ENCODE measurements around the gene NRROS.
A peak's percentile ranks its signal among the peaks of the same experiment; 100 is the strongest.
"Not testable (repeated sequence)": the region's sequence is repeated elsewhere in the genome, so short reads cannot be mapped to it uniquely, and the experiment has no call there.

The NRROS gene

DNA sequence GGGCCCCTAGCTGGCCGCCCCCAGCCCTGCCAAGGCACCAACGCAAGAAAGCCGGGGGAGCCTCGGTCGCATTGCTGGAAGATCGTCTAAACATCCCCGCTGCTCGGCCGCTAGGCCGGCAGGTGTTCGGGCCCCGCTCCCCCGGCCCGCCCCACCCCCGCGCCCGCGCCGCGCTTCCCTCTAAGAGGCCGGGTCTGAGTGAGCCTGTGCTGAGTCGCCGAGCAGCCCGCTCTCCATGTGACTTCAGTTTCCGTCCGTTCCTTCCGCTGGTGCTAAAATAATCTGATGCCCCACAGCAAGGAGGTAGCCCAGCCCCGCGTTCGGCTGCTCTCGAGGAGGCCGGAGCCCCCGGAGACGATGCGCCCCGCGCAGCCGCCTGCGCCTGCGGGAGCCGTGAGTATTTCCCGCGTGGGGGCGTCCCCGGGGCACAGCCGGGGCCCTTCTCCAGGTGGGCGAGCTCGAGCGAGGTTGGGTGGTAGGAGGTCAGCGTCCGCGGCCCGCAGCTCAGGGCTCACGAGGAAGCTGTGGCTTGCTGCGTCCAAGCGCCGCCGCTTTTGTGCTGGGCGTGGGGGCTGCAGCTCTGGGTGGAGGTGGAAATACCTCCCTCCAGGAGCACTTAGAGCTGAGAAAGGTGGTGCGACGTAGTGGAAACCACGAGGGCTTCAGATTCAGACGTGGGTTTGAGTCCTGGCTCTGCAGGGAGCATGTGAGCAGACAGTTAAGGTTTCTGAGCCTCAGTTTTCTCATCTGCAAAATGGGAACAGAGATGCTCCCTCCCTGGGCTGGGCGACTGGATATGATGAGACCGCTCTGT lies at the start of gene NRROS:
NRROS (plus strand) TSS at position 212 of the 814 bp plus-strand sequence. CDS start 14,846 bp downstream, outside the sequence.
- peak in 25 of 56 donors; percentile 17 to 64 (median 31) for DNase-seq

DNA sequence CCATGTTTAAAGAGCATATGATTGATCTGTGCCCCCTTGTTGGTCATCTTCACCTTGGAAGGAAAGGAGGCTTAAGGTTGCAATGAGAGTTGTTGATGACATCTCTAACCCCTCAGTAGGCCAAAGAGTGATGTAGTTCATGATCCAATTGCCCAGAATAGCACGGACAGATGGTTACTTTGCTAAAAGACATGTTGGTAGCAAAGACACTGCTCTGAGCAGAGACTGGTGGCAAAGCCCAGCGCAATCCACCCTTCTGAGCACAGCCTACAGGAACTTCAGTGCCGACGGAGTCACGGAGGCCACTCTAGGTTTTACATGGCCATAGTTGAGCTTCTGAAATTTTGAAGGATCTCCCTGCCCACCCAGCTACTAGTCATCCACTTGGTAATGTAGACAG lies 49.2 kb upstream of the NRROS start:
- DNase-seq, result no peak

DNA sequence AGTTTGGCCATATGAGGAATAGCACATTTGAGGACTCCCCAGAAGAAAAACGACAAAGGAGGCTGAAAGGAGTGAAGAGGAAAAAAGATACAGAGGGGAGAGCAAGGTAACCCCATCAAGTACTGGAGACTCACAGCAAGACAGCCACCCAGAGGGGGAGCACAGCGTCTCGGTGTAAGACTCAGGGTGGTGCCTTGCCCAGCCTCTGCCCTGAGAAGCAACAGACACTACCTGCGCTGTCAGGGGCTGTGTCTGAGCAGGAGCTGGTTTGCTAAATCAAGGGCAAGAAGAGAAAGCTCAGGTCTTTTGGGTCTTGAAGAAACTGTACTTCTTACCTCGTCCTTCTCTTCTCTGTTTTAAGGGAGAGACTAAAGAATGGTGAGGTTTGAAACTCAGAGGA lies 43.1 kb upstream of the NRROS start:
- no peak for DNase-seq

DNA sequence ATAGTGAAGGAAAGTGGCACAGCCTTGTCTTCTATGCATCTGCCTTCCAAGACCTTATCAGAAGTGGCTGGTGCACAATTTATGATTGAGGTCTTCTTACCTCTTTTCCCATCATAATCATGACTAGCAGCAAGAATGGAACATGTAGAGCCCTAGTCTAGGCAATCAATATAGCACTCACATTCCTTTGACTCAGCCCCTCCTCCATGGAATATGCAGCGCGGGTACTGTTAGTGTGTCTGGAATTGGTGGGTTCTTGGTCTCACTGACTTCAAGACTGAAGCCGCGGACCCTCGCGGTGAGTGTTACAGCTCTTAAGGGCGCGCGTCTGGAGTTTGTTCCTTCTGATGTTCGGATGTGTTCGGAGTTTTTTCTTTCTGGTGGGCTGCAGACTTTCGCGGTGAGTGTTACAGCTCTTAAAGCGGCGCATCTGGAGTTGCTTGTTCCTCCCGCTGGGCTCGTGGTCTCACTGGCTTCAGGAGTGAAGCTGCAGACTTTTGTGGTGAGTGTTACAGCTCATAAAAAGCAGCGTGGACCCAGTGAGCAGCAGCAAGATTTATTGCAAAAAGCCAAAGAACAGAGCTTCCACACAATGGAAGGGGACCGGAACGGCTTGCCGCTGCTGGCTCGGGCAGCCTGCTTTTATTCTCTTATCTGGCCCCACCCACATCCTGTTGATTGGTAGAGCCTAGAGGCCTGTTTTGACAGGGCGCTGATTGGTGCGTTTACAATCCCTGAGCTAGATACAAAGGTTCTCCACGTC lies 41.3 kb upstream of the NRROS start:
- DNase-seq, result not testable (repeated sequence)

DNA sequence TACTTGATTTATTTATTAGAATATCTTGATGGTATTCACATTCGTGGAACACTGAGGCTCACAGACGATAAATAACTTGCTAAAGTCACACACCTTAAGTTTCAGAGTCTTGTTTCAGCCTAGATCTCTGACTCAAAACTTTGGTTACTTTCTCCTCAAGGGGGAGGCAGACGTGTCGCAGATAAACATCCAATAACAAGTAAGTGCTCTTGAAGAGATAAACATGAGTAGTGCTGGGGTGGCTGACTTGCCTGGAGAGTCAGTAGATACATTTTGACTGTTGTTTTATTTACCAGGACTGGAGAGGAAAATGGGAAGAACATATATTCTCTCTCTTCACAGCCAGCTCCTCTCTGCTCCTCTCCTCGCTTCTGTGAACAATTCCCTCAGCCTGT lies 39.8 kb upstream of the NRROS start:
- no peak for DNase-seq

DNA sequence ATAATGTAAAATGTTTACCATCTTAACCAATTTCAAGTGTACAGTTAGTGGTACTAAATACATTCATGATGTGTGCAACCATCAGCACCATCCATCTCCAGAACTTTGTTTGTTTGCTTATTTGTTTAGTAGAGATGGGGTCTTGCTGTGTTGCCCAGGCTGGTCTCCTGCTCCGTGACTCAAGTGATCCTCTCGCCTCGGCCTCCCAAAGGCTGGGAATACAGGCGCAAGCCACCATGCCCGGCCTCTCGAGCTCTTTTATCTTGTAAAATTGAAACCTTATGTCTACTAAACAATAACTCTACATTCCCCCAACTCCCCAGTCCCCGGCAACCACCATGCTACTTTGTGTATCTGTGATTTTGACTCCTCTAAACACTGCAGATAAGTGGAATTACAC lies 39.1 kb upstream of the NRROS start:
- DNase-seq, result no peak

DNA sequence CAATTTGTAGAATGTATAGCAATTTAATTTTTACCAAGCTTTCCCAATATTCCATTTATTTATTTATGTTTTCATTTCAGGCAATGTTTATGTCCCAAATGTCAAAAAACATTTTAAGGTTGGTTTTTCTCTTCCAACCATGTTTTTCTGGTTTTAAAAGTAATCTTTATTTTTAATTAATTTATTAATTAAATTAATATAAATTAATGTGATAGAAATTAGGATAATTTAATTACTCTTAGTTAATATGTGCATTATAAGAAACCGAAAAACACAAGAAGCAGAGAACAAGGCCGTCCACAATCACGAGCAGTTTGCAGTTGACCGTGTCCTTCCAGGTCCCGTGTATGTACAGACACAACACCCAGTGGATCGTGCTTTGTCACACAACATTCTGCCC lies 36.8 kb upstream of the NRROS start:
- DNase-seq, result no peak

DNA sequence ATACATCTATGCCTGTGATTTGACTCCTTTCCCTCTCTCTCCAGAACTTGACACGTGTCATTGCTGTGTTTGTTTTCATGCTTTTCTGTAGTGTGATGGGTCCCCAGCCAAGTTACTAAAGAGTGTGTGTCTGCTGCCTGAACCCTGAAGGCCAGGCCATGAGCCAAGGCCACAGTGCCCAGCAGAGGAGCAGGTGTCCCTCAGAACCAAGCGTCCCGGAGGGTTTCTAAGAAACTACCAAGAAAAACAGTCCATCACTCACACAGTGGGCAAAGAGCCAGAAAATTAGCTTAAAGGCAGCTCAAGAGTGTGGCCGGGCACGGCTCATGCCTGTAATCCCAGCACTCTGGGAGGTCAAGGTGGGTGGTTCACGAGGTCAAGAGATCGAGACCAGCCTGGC lies 35.8 kb upstream of the NRROS start:
- DNase-seq, result no peak

DNA sequence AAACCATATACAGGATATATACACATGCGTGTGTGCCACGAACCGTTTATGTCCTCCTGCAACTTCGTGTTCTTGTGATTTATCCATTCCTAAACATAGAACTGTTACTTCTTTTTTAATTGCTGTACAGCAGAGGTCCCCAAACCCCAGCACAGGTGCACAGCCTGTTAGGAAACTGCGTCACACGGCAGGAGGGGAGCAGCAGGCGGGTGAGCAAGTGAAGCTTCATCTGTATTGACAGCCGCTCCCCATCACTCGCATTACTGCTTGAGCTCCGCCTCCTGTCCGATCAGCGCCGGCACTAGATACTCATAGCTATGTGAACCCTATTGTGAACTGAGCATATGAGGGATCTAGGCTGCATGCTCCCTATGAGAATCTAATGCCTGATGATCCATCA lies 34.9 kb upstream of the NRROS start:
- peak in 14 of 56 donors; percentile 8 to 58 (median 34) for DNase-seq

DNA sequence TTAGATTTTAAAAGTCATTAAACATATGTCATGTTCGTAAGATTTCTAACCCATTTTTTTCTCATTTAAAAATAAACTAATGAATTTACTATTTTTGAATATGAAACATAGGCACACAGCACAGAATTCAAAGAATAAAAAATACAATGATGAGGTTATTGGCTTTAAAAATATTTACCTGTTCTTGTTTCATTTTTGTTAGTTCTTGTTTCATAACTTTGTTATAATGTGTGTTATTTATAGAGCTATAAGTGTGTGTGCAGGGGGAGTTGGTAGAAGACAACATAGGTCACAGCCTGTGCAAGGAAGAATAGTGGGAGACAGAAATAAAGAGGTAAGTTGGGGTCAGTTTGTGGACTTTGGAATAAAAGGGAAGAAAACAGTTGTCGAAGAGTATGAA lies 30.8 kb upstream of the NRROS start:
- no peak for DNase-seq

DNA sequence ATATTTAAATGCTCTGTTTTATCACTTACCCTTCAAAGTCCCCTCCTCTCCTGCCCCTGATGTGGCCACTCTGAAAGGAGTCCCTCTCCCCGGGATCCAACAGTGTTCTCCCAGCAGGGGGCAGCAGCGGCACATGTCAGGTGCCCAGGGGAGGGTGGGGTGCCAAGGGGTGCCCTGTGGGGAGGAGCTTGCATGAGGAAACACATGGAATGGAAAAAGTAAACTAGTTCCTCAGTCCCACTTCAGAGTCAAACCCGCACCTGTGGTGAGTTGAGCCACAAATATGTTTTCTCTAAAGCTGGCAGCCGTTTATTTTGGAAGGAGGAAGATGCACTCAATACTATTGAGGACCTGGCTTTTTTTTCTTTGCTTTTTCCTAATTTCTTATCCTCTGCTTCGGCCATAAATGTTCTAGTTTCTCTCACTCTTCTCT lies 30.1 kb upstream of the NRROS start:
- DNase-seq, result peak in 54 of 56 donors; percentile 25 to 93 (median 68)

DNA sequence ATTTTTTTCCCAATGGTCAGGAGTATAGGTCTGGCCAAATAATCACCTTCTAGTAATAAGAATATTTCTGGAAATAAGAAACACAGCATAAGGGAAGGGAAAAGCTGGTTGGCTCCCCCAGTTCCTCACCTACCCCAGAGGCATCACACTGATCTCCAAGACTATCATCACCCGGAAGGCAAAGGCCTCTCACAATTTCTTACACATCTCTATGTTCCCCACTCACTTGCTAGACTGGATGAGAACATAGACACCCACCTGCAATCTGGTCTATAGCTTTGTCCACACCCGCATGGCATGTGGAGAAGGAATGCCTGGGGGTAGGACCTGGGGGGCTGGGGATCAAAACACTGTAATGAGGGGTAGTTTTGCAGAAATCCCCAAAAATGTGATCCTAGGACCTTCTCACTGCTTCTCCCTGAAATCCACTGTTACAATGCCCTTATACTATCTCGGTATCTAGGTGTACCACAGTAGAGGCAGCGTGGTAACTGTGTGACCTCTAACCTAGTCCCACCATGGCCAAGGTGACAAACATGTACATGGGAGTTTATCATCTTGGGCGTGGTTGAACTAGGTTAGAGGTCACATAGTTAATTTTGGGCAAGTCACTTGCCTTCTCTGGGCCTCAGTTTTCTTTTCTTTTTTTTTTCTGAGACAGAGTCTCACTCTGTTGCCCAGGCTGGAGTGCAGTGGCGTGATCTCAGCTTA lies 29.5 kb upstream of the NRROS start:
- DNase-seq, result no peak

DNA sequence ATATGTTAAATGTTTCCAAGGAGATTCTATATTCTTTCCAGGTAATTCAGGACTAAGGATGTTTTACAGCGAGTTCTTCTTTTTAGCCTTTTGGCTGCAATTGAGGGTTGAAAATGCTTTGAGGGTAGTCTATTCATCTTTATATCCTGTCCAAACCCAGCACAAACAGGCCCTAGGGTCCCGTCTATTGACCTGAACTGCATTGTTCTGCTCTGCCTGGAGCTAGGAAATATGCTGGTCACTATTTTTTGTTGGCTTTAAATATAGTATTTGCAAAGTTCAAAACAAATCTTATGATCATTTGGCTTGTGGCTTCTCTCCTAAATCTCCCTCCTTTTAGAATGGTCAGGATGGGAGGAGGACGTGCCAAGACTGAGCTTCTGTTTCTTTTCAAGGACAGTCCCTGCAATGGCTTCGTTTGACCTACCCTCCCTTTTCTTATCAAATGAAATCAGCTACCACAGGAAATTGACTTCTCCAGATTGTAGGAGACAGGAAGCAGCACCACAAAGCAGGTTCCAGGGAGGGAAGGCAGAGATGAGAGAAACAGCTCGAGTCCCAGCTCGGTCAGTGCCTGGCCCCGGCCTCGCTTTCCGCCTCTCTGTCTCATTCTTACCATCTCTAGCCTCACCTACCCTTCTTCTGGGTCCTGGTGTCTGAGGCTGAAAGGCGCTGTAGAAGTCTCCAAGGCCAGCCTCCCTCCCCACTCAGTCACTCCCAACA lies 27.6 kb upstream of the NRROS start:
- DNase-seq, result no peak

DNA sequence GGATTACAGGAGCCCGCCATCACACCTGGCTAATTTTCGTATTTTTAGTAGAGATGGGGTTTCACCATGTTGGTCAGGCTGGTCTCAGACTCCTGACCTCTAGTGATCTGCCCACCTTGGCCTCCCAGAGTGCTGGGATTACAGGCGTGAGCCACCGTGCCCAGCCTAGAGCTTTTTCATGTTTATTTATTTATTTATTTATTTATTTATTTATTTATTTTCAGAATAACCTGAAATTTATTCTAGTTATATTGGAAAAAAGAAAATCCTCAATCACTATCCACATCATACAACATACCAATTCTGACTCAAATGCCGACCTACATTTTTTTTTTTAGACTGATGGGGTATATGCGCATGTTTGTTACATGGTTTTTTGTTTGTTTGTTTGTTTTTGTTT lies 24.3 kb upstream of the NRROS start:
- DNase-seq, result not testable (repeated sequence)

DNA sequence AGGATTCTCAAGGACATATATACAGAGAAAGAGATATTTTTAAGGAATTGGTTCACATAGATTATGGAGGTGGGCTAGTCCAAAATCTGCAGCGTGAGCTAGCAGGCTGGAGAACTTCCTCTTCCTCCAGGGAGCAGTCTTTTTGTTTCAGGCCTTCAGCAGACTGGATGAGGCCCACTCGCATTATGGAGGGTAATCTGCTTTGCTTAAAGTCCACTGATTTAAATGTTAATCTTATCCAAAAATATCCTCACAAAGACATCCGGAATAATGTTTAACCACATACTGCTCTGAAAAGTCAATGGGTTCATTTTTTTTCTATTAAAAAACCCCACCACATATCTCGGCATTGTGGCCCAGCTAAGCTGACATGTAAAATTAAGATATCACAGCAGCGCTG lies 22.2 kb upstream of the NRROS start:
- no peak for DNase-seq

DNA sequence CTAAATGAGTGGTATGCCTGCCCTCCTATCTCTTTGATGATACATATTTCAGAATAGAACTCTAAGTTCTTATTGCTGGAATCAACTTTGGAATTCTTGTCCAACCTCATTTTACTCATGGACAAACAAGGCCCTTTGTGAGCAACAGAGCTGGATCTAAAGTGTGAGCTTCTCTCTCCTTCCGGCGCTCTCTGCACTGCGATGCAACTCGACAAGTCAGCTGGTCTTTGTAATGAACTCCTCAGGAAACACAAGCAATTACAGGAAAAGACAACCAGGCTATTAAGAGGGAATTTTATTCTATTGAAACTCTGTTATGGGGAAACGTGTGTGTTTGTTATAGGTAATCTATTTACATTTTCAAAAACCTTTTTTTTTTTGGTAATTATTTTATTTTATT lies 20.3 kb upstream of the NRROS start:
- DNase-seq, result peak in 1 of 56 donors; percentile 18

DNA sequence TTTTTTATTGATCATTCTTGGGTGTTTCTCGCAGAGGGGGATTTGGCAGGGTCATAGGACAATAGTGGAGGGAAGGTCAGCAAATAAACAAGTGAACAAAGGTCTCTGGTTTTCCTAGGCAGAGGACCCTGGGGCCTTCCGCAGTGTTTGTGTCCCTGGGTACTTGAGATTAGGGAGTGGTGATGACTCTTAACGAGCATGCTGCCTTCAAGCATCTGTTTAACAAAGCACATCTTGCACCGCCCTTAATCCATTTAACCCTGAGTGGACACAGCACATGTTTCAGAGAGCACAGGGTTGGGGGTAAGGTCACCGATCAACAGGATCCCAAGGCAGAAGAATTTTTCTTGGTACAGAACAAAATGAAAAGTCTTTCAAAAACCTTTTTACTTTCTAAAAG lies 19.9 kb upstream of the NRROS start:
- DNase-seq, result not testable (repeated sequence)

DNA sequence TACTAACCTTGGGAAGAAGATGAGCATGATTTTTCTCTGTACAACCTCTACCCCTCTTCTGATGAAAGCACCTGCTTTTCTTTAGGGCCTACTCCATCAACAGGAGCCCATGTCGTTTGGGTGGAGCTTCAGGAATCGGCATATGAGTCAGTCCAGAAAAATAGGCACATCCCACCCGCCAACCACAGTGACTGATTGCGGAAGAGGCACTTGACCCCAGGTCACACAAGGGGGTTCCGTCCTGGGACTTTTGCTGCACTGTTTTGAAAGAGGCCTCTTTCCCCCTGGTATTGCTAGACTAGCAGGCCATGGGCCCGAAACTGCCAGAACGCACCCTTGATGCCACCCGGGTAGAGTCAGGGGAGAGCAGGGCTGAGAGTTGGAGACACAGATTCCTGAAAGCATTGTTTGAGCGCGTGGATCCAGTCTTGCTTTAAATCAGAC lies 19.3 kb upstream of the NRROS start:
- DNase-seq, result no peak

DNA sequence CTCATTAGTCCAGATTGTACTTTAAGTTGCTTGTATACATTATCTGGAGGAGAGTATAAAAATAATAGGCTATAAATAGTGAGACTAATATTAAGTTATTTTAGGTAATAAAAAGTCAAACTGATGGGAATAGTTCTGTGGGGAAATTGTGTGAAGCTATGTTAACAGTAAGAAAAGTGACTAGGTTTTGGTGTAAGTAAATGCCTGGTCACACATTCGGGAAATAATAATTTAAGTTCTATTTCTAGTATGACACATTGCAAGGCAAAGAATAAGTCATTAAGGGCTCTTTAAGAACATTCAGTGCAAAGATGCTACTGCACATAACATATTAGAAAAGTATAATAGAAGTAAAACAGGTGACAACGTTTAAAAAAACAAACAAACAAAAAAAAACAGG lies 18.8 kb upstream of the NRROS start:
- DNase-seq, result no peak

DNA sequence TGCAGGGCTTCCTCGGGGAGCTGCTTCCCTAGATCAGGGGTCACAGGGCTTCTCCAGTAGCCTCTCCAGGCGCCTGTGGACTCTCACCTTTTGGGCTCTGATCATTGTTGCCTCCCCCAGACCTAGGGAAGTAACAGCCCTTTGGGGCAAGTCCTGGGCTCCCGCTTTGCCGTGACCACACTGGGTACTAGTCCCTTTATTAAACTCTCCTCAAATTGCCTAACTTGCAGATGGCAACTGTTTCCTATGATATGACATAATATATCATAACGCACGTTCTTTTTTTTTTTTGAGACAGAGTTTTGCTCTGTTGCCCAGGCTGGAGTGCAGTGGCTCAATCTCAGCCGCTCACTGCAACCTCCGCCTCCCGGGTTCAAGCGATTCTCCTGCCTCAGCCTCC lies 17.9 kb upstream of the NRROS start:
- DNase-seq, result no peak

DNA sequence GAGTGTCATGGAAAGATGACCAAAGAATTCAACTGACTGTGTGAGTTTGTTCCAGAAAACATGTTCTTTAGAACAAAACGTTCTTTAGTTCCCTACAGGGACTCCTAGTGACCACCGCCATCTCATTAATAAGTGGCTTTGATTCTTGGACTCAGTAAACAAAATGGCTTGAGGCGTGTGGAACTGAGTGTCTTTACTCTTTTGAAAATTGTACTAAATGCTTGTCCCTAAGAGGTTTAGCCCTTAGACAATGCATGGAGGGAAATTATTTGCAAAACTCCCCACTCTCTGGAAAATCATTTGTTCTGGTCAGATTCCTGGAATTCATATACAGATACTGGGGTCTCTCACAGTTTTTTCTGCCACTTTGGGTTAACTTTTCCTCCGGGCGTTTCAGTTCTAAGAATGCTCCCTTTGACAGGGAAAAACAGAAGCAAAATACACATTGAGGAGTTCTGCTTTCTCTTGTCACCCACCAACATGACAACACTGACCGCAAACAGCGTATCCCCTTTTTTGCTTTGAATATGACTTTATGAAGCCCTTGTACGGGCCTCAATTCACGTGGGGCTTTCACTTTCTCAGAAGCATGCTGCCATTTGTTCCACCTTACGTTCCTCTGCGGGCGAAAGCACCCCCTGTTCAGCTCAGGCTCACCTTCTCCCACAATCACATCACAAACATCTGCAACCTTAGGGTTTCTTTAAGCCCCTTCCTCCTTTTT lies 15.3 kb upstream of the NRROS start:
- DNase-seq, result no peak
